NCI-H2227 (cell line): ENCODE results near the gene HEXA.

Experiments used
- DNase-seq: peaks from one replicate; lab custom pipeline; 2025; ENCODE audit not compliant: unreplicated experiment; lab: John Stamatoyannopoulos, UW

HEXA gene

GRCh38 chr15:72323752-72324151, 52.1 kb downstream of the HEXA start:
- no peak for DNase-seq

GRCh38 chr15:72319985-72320671, 55.7 kb downstream of the HEXA start, which contains the start of gene CELF6:
CELF6 (minus strand) TSS chr15:72320157; CDS start chr15:72319874, 283 bp downstream.
- peak; percentile 95 for DNase-seq

- no peak for DNase-seq
These were observed 56.3 kb downstream of the HEXA start for GRCh38 chr15:72319360-72319984.

- DNase-seq, result peak; percentile 11
These were observed 57.3 kb downstream of the HEXA start for GRCh38 chr15:72318408-72318942.

- peak; percentile 71 for DNase-seq
These were observed 60.0 kb downstream of the HEXA start for GRCh38 chr15:72315706-72316370.

- DNase-seq, result no peak
These were observed 61.9 kb downstream of the HEXA start for GRCh38 chr15:72313881-72314280.

- no peak for DNase-seq
These were observed 62.4 kb downstream of the HEXA start for GRCh38 chr15:72313448-72313840.

- DNase-seq, result peak; percentile 76
These were observed 63.0 kb downstream of the HEXA start for GRCh38 chr15:72312605-72313447.

- peak; percentile 14 for DNase-seq
These were observed 68.8 kb downstream of the HEXA start for GRCh38 chr15:72307026-72307425.

GRCh38 chr15:72306211-72306785, 69.5 kb downstream of the HEXA start:
- DNase-seq, result peak; percentile 86

GRCh38 chr15:72304596-72304995, 71.2 kb downstream of the HEXA start:
- no peak for DNase-seq

- no peak for DNase-seq
These were observed 72.9 kb downstream of the HEXA start for GRCh38 chr15:72302955-72303354.
